ENCODE data around the gene ZNF619.

ZNF619 gene

GRCh38 chr3:40451551-40451950 lies 25.4 kb upstream of the ZNF619 start:
- no peak for TF ChIP-seq CTCF (conservative IDR thresholded peaks at IDR 0.05; ENCODE audit: low read depth, low read length)
- no peak overlapping the region for H3K4me3 ChIP-seq (ENCODE audit: low read length)
- DNase-seq (ENCODE audit: low read depth), result no peak

GRCh38 chr3:40452057-40452456 lies 24.9 kb upstream of the ZNF619 start:
- TF ChIP-seq CTCF (conservative IDR thresholded peaks at IDR 0.05; ENCODE audit: low read depth, low read length), result no peak
- H3K4me3 ChIP-seq (ENCODE audit: low read length), result peak overlapping the region; percentile 92
- DNase-seq (ENCODE audit: low read depth), result no peak

GRCh38 chr3:40452562-40452875 lies 24.4 kb upstream of the ZNF619 start:
- peak overlapping the region; percentile 92 for H3K4me3 ChIP-seq (ENCODE audit: low read length)
- TF ChIP-seq CTCF (conservative IDR thresholded peaks at IDR 0.05; ENCODE audit: low read depth, low read length), result no peak
- DNase-seq (ENCODE audit: low read depth), result no peak

- peak; percentile 96 for DNase-seq (ENCODE audit: low read depth)
- no peak for TF ChIP-seq CTCF (conservative IDR thresholded peaks at IDR 0.05; ENCODE audit: low read depth, low read length)
- H3K4me3 ChIP-seq (ENCODE audit: low read length), result peak overlapping the region; percentile 92
These were observed 23.8 kb upstream of the ZNF619 start for GRCh38 chr3:40452876-40453730.

GRCh38 chr3:40453933-40454332 lies 23.0 kb upstream of the ZNF619 start:
- TF ChIP-seq CTCF (conservative IDR thresholded peaks at IDR 0.05; ENCODE audit: low read depth, low read length), result no peak
- H3K4me3 ChIP-seq (ENCODE audit: low read length), result peak overlapping the region; percentile 92
- DNase-seq (ENCODE audit: low read depth), result no peak

GRCh38 chr3:40455328-40455727 lies 21.6 kb upstream of the ZNF619 start:
- DNase-seq (ENCODE audit: low read depth), result no peak
- TF ChIP-seq CTCF (conservative IDR thresholded peaks at IDR 0.05; ENCODE audit: low read depth, low read length), result no peak
- no peak overlapping the region for H3K4me3 ChIP-seq (ENCODE audit: low read length)

GRCh38 chr3:40456279-40456939 lies 20.5 kb upstream of the ZNF619 start:
- TF ChIP-seq CTCF (conservative IDR thresholded peaks at IDR 0.05; ENCODE audit: low read depth, low read length), result no peak
- DNase-seq (ENCODE audit: low read depth), result no peak
- peak overlapping the region; percentile 97 for H3K4me3 ChIP-seq (ENCODE audit: low read length)

All from retinal pigment epithelial cell (primary cell).